Suppressor macrophage treated with lipopolysaccharide for 1 hour (primary cell): ENCODE results near the gene STAG1.
"Not testable (repeated sequence)": the region's sequence is repeated elsewhere in the genome, so short reads cannot be mapped to it uniquely, and the experiment has no call there.

Source experiments
- DNase-seq, 3 donors: peaks; one replicate each; pipeline ENCODE4 v3.0.0-alpha.2; 2020 to 2022

The STAG1 gene

DNA sequence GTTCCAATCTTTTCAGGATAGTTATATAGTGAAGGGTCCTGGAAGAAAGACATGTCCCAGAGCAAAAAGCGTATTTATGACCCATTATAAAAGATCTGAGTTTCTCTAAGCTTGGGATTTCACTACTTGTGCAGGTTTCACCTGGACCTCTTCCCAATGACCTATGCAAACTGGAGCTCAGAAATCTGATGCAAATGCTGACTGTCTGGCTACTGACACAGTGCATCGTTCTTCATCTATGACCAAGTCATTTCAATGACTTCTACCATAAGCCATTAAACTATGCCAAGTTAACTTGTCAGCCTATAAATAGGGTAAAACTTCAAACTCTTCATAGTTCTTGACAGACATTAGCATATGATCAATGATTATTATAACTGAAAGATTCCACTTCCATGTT is 11.1 kb downstream of the STAG1 start:
- no peak for DNase-seq

GRCh38 chr3:136740351-136740958 is 11.7 kb downstream of the STAG1 start:
- no peak for DNase-seq

GRCh38 chr3:136736950-136737349 is 15.2 kb downstream of the STAG1 start:
- DNase-seq: not testable (repeated sequence)

DNA sequence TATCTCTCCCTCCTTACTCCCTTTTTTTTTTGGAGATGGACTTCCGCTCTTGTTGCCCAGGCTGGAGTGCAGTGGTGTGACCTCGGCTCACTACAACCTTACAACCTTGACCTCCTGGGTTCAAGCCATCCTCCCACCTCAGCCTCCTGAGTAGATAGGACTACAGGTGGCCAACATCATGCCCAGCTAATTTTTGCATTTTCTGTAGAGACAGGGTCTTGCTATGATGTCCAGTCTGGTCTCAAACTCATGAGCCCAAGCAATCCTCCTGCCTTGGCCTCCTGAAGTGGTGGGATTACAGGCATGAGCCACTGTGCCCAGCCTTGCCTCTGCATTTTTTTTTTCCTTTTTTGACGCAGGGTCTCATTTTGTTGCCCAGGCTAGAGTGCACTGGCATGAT is 17.1 kb downstream of the STAG1 start:
- no peak for DNase-seq

- DNase-seq: peak in 1 of 3 donors; percentile 7
These were observed 17.7 kb downstream of the STAG1 start for GRCh38 chr3:136734382-136735070.

DNA sequence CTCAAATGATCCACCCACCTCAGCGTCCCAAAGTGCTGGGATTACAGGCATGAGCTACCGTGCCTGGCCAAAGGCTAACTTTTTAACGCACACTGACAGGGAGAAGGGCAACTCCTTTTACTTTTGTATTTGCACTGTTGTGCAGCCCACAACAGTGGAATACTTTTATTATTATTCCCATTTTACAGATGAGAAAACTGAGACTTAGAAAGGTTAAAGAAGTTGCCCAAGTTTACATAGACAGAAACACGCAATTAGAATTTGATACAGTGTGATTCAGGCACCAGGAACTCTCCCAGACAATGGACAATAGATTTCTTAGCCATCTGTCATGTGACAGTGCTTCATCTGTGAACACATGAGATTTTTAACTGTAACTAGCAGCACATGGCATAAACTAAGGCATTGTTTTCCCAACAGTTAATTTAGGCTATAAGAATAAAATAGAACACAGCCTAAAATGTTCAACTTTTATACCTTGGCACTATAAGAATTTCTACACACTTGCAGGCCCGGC is 18.8 kb downstream of the STAG1 start:
- no peak for DNase-seq

- no peak for DNase-seq
These were observed 20.8 kb downstream of the STAG1 start for GRCh38 chr3:136731274-136731884.

DNA sequence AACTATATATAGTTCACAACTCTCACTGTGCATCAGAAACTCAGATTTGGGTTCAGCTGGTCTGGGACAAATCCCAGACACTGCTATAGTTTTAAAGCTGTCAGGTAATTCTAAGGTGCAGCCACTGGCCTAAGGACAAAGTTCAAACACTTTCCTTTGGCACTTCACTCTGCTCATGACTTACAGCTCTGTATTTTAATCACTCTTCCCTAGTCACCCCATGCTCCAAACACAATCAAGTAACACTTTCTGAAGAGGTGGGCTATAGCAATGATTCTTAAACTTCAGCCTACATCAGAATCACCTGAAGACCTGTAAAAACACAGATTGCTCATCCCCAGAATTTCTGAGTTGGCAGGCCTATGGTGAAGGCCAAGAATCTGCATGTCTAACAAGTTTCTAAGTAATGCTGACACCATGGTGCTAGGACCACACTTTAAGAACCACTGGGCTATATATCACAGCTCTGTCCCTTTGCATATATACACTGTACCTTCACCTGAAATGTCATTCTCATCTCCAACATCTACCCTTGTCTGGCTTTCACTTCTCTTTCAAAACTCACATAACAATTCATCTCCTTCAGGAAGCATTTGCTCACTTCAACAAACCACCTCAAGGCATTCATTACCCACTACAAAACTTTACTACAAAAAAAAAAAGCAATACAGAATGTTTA is 21.4 kb downstream of the STAG1 start:
- DNase-seq: no peak

DNA sequence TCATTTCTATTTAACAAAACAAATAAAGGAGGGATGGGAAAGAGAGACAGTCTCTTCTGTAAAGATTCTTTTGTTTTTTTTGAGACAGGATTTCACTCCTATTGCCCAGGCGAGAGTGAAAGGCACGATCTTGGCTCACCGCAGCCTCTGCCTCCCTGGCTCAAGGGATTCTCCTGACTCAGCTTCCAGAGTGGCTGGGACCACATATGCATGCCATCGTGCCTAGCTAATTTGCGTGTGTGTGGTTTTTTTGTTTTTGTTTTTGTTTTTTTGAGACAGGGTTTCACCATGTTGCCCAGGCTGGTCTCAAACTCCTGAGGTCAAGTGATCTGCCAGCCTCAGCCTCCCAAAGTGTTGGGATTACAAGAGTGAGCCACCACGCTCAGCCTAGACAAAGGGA is 23.3 kb downstream of the STAG1 start:
- no peak for DNase-seq

GRCh38 chr3:136728473-136728872 is 23.7 kb downstream of the STAG1 start:
- DNase-seq: peak in 1 of 3 donors; percentile 24

GRCh38 chr3:136725468-136725867 is 26.7 kb downstream of the STAG1 start:
- DNase-seq: no peak

DNA sequence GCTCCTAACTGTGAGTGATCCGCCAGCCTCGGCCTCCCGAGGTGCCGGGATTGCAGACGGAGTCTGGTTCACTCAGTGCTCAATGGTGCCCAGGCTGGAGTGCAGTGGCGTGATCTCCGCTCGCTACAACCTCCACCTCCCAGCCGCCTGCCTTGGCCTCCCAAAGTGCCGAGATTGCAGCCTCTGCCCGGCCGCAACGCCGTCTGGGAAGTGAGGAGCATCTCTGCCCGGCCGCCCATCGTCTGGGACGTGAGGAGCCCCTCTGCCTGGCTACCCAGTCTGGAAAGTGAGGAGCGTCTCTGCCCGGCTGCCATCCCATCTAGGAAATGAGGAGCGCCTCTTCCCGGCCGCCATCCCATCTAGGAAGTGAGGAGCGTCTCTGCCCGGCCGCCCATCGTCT is 29.3 kb downstream of the STAG1 start:
- DNase-seq: not testable (repeated sequence)

DNA sequence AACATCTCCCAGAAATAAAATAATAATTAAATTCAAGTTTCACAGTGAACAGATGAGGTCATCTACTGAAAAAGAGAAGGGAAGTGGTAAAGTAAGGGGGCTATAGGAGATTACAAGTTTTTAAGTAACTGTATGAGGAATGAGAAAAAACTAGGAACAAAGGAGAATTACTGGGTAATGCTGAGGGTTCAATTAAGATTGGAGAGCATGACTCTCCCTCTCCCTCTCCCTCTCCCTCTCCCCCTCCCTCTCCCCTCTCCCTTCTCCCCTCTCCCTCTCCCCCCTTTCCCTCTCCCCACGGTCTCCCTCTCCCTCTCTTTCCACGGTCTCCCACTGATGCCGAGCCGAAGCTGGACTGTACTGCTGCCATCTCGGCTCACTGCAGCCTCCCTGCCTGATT is 29.8 kb downstream of the STAG1 start:
- not testable (repeated sequence) for DNase-seq

DNA sequence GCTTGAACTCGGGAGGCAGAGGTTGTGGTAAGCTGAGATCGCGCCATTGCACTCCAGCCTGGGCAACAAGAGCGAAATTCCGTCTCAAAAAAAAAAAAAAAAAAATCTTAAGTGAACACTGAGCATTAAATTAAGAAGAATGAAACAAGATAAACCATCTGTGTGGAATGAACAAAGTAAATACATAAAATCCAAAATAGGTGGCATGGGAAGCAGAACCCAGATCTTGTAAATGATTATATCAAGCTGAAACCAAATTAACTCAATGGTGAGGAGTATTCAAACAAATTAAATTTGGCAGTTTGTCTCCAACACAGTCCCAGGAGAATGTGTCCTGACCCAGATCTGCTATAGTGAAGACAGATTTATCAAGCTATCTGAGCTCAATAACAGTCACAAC is 32.1 kb downstream of the STAG1 start:
- no peak for DNase-seq

GRCh38 chr3:136716629-136717028 is 35.5 kb downstream of the STAG1 start:
- no peak for DNase-seq

DNA sequence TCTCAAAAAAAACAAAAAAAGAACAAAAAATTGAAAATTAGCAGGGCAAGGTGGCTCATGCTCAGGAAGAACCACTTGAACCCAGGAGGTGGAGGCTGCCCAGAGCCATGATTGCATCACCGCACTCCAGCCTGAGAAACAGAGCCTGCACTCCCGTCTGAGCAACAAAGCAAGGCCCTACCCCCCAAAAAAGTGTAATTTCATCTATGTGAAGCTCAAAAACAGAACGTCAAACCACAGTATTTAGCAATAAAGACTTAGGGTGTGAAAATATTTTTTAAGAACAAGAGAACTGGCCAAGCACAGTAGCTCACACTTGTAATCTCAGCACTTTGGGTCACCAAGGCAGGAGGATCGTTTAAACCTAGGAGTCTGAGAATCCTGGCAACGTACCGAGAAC is 38.2 kb downstream of the STAG1 start:
- DNase-seq: peak in 1 of 3 donors; percentile 24

GRCh38 chr3:136712941-136713340 is 39.2 kb downstream of the STAG1 start:
- no peak for DNase-seq

DNA sequence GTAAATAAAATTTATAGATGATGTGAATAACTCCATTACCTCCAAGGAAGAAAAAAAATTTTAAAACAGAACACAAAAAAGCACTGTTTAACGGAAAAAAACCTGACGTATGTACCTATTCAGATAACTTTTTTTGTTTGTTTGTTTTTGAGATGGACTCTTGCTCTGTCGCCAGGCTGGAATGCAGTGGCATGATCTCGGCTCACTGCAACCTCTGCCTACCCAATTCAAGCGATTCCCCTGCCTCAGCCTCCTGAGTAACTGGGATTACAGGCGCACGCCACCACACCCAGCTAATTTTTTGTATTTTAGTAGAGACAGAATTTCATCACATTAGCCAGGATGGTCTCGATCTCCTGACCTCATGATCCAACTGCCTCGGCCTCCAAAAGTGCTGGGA is 40.3 kb downstream of the STAG1 start:
- DNase-seq: not testable (repeated sequence)

- DNase-seq: no peak
These were observed 40.9 kb downstream of the STAG1 start for GRCh38 chr3:136711277-136711676.

DNA sequence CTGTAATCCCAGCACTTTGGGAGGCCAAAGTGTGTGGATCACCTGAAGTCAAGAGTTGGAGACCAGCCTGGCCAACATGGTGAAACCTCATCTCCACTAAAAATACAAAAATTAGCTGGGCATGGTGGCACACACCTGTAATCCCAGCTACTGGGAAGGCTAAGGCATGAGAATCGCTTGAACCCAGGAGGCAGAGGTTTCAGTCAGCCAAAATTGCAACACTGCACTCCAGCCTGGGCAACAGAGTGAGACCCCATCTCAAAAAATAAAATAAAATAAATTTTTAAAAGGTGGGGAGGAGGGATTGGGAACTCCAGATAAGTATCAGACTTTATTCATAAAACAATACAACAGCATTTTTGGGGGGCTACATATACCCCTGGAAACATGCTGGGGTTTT is 42.4 kb downstream of the STAG1 start:
- not testable (repeated sequence) for DNase-seq

GRCh38 chr3:136708333-136708985 is 43.7 kb downstream of the STAG1 start:
- DNase-seq: peak; percentile 33 to 53 (median 51)

DNA sequence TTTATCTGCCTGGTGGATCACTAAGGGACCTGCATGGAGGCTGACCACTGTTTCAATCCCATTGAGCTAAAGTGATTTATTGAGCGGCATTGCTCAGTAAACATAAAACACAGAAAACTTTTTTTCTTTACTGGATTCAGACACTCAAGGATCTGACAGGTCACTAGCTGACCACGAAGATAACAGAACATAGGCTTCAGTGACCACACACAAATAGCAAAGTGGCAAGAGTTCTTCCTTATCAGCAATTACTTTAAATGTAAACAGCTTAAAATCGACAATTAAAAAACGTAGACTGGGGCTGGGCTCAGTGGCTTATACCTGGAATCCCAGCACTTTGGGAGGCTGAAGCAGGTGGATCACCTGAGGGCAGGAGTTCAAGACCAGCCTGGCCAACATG is 48.7 kb downstream of the STAG1 start:
- DNase-seq: no peak

- no peak for DNase-seq
These were observed 52.8 kb downstream of the STAG1 start for GRCh38 chr3:136699271-136699828.
